ENCODE results near the gene LONRF2. TPM values are rescaled to one million over a fixed set of nuclear protein-coding genes. Genes with fewer than 3 reads are reported as not detected.

LONRF2 gene
- total RNA-seq, 2 donors from 2014 or later: 15.7 to 19.2 TPM

DNA sequence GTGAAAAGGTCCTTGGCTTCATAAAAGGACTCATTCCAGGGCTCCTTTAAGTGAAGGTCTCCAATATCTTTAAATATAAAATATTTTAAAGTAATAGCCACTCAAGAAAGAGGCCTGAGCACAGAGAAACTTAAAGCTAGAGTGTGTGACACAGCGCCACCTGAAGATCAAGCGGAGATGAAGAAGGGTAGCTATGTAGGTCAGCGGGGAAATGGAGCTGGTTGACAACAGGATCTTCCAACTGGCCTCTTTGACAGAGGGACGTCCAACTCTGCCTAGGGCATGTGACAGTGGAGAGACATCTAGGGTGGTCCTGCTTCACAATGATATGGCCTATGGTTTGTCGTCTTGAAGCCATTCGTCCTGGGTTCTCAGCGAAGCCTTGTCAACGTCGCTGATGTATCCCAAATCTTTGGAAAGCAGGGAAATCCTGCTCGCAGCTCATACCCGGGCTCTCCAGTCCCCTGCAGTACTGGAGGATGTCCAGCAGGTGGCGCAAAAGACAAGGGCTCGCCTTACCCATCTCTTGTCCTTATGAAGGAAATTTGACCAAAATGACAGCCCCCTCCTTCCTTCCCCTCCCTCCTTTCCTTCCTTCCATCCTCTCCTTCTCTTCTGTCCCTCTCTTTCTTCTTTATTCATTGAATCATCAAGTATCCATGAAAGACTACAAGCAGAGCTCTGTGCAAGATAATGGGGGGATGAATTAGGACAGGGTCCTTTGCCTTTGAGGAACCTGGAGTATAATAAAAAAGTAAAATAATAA lies 59.6 kb downstream of the LONRF2 start:
- intact Hi-C loops (cut with DNase I): loop anchor here (2.0 to 5.0 kb wide), 3 partner anchors 118 to 710 kb away; no protein-coding TSS in a partner anchor
- DNase-seq (ENCODE audit: low spot score): peak; percentile 90

DNA sequence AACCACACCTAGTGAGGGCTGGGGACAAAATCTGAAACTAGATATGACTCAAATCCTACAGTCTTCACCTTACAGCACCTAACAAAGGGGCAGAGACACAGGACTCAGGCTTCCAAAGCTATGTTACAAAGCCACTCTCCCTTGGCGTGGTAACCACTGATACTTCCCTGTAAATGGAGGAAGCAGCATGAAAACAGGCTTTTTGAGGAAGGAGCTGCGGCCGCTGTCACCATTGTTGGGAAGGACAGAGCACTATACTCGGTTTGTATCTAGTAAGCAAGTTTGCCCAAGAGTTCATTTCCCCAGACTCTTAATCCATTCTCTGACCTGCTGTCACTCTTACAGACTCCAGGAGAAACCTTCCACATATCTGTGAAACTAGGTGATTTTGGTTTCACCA lies 60.3 kb downstream of the LONRF2 start:
- no peak for DNase-seq (ENCODE audit: low spot score)
- intact Hi-C loops (cut with DNase I): loop anchor here (2.0 to 5.0 kb wide), 3 partner anchors 119 to 710 kb away; no protein-coding TSS in a partner anchor

DNA sequence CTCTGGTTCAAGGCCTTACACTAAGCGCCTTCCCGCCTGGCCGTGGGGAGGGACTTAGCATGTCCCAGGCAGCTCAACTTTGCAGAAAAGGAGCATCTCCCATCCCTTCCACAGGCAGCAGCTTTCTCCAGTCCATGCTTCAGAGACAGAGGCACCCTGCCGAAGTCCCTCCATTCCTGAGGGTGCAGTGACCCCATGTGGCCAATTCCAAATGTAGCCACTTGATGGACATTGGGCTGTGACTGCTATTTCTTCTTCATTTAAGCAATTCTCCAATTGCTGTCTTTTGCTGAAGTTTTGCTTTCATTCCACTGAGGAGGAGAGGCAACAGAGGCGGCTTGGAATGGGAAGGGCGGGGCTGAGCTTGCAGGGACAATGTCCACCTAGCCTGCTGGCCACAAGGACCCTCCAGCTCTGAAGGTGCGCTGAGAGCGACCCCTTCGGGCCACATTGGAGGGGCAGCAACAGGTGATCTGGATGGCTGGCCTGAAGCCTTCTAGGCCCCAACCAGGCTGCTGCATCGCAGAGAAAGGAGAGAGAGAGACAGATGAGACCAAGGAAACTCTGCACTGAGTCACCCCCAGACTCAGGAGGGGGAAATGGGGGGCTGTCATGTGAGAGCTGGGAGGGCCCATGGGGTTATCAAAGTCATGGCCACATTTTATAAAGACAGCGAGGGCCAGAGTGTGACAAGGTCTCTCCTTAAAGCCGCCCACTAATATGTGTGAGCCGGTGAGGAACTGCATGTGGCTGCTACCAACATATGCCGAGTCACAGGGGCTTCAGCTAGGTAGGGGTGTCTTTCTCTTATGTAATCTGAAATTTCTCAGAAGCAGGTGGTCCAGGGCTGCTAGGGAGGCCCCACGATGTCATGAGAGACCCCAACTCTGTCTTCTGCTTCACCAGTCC lies 61.3 kb downstream of the LONRF2 start:
- DNase-seq (ENCODE audit: low spot score): no peak
- intact Hi-C loops (cut with DNase I): loop anchor here (5.0 kb wide), 2 partner anchors 121 to 709 kb away; no protein-coding TSS in a partner anchor

DNA sequence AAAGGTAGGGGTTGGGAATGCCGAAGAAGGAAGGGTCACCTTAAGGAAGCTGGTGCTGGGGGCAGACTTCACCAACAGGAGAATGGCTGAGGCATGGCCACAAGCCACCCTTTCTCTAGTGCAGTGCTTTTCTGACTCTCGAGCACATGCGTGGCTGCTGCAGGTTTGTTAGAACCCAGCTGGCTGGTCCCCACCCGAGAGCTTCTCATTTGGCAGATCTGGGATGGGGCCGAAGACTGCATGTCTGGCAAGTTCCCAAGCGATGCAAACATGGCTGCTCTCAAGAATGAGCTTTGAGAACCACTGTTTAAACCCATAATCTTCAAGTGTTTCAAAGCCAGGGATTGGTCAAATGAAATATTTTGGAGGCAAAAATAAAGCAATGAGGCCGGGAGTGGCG lies 63.2 kb downstream of the LONRF2 start:
- no peak for DNase-seq (ENCODE audit: low spot score)
- intact Hi-C loops (cut with DNase I): no loop called here

DNA sequence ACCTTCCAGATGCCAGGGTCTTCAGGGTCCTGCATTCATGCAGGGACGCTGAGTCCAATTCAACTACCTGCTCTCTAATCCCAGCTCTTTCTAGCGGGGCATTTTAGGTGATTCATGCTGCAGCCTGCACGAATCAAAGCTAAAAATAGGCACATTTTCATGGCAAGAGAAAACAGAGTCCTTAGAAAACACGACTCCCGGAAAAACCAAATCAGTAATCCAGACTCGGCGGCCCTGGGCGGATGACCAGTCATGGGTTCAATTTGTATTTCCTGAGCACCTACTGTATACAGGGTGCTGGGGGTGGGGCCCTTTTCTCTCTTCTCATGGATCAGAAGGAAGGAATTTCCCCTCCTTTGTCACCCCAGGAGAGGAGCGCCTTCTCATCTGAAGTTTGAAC lies 64.4 kb downstream of the LONRF2 start:
- intact Hi-C loops (cut with DNase I): no loop called here
- DNase-seq (ENCODE audit: low spot score): peak; percentile 36

DNA sequence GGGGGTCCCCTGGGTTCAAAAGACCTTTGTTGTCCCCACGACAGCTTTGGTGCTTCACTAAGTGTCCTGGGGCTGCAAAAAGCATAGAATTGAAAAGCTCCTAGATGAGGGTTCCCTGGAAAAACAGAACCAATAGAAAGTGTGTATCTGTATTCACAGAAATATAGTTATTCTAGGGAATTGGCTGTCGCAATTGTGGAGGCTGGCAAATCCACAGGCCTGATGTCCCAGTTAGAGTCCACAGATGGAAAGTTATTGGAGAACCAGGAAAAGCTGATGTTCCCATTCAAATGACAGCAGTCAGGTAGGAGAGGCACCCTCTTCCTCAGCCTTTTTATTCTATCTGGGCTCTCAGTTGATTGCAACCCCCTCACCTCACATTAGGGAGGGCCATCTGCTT lies 65.5 kb downstream of the LONRF2 start:
- DNase-seq (ENCODE audit: low spot score): no peak
- intact Hi-C loops (cut with DNase I): no loop called here

DNA sequence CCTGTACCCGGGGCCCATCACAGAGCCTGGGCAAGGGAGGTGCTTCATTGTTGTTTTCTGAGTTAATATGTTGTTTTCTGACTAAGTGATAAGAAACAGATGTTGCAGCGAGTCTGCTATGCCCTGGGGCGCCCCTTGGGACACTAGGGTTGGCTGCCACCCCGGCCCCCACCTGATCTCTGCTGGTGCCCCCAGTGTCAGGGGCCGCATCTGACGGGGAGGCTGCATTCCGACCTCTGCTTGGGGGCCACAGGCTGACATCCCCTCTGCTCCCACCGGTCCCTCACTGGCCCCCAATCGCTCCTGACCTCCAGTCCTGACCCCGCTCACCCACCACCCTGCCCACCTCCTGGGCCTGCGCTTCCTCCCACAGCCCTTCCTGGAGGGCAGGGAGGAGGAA lies 65.9 kb downstream of the LONRF2 start:
- intact Hi-C loops (cut with DNase I): no loop called here
- DNase-seq (ENCODE audit: low spot score): peak; percentile 71

DNA sequence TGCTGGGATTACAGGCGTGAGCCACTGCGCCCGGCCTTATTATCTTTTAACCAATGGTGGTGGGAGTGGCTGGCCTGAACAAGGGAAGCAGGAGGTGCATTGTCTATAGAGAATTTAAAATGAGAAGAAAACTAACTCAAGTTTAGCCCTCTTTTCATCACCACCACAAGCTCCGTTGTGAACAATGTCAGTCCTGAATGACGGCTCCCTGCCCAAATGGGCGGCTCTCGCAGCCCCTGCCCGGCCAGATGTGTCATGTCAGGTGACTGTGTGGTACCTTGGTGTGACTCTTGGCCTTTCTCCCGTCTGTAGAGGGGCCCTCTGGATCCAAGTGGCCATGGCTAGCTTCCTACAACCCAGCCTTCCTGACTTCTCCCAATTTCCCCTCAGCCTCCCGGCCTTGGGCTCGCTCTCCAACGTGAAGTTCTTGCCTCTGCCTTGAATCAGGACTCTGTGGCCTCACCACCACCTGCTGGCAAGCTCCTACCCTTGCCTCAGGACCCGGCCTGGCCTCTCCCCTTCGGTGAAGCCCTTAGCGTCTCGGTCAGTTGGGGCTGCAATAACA lies 67.6 kb downstream of the LONRF2 start:
- DNase-seq (ENCODE audit: low spot score): peak; percentile 73
- intact Hi-C loops (cut with DNase I): no loop called here

DNA sequence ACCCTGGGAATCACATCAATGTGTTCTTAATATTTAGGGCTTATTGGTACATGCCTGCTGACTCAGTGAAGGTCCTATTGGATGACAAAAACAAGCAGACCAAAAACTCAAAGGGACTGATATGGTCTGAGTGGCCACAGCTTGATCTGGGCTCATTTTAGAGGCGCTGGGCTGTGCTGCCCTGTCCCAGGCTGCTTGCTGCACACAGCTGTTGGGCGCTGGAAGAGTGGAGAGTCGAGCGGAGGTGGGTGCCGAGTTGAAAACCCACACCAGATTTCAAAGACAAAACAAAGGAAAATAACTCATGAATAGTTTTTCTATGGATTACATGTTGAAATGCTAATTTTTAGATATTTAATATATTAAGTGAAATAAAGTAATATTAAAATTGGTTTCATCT lies 68.5 kb downstream of the LONRF2 start:
- peak; percentile 55 for DNase-seq (ENCODE audit: low spot score)
- intact Hi-C loops (cut with DNase I): no loop called here

DNA sequence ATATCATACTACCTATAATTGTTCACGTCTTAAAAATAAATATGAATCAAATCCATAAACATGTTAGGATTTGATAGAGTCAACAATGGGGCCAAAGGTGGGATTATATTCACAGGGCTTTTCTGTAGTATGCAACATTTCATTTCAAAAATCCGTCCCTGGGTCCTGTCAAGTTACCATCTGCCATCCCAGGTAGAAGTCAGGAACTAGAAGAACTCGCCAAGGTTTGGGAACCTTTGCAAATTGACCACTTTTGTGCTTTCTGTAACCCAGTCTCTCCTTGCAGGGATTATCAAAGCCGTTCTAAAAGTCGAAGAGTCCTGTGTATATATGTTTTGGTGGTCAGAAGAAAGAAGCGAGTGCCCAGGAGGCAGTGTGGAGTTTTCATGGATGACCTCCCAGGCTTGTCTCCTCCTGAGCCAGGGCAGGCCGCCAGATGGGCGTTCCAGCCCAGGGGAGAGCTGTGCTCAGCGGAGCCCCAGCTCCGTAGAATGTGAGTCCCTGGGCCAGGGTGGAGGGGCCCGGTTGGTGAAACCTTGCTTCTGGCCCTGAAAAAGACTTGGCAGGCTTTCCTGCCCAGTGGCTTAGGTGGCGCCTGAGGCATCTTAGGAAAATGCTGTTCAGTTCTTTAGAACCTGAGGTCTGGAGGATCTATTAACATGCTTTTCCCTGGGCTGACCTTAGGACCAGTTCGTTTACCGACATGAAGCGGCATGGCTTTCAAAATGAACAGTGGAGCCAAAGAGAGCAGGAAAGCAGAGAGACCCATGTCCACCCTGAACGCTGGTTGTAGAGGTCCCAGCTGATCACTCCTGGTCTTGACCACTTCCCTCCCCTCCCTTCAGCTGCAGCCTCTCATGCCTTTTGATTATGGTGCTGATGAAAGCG lies 69.2 kb downstream of the LONRF2 start:
- DNase-seq (ENCODE audit: low spot score): peak; percentile 59
- intact Hi-C loops (cut with DNase I): no loop called here

DNA sequence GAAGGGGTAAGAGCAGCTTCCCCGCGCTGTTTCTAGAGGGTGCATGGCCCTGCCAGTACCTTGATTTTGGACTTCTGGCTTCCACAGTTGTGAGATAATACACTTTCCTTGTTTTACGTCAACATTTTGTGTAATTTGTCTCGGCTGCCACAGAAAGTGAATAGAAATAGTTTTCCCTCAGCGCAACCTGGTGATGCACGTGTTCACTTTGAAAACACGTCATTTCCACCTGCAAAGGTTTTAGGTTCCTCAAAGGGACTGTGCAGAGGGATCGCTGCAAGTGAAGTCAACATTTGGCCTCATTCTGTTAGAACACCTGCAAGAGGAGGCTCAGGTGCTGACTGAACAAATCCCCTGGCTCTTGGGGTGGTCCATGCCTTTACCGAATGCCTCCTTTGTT lies 71.7 kb downstream of the LONRF2 start:
- intact Hi-C loops (cut with DNase I): no loop called here

DNA sequence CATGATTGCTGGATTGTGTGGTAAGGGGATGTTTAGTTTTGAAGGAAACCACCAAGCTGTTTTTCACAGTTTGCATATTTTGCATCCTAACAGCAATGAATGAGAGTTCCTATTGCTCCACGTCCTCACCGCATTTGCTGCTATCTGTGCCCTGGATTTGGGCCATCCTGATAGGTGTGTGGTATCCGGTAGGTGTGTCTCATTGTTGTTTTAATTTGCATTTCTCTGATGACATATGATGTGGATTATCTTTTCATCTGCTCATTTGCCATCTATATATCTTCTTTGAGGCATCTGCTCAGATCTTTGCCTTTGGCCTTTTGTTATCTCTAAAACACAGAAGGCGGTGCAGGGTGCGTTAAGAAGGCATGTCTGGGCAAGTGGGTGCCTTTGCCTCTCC lies 73.3 kb downstream of the LONRF2 start:
- intact Hi-C loops (cut with DNase I): loop anchor here in 1 of 2 donors (10.0 kb wide), 1 partner anchor 684 kb away; no protein-coding TSS in a partner anchor
- DNase-seq (ENCODE audit: low spot score): no peak

More for the DNA sequence above, 71.7 kb downstream of the LONRF2 start:
- peak; percentile 5 for DNase-seq (ENCODE audit: low spot score)

DNA sequence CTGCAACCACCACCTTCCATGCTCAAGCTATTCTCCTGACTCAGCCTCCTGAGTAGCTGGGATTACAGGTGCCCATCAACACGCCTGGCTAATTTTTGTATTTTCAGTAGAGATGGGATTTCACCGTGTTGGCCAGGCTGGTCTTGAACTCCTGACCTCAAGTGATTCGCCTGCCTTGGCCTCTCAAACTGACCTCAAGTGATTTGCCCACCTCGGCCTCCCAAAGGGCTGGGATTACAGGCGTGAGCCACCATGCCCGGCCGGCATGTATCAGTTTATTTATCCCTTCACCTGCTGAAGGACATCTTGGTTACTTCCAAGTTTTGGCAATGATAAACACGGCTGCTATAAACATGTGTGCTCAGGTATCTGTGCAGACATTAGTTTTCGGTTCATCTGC lies 73.7 kb downstream of the LONRF2 start:
- intact Hi-C loops (cut with DNase I): loop anchor here in 1 of 2 donors (10.0 kb wide), 1 partner anchor 684 kb away; no protein-coding TSS in a partner anchor
- peak; percentile 54 for DNase-seq (ENCODE audit: low spot score)

DNA sequence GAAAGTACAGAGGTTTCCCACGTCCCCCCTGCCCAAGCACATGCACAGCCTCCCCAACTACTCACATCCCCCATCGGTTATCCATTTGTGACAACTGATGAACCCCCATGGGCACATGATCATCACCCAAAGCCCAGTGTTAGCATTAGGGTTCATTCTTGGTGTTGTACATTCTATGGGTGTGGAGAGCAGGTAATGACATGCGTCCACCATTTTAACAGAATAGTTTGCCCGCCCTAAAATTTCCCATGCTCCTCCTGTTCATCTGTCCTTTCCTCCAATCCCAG lies 74.3 kb downstream of the LONRF2 start:
- peak; percentile 12 for DNase-seq (ENCODE audit: low spot score)
- intact Hi-C loops (cut with DNase I): loop anchor here in 1 of 2 donors (10.0 kb wide), 1 partner anchor 683 kb away; no protein-coding TSS in a partner anchor

DNA sequence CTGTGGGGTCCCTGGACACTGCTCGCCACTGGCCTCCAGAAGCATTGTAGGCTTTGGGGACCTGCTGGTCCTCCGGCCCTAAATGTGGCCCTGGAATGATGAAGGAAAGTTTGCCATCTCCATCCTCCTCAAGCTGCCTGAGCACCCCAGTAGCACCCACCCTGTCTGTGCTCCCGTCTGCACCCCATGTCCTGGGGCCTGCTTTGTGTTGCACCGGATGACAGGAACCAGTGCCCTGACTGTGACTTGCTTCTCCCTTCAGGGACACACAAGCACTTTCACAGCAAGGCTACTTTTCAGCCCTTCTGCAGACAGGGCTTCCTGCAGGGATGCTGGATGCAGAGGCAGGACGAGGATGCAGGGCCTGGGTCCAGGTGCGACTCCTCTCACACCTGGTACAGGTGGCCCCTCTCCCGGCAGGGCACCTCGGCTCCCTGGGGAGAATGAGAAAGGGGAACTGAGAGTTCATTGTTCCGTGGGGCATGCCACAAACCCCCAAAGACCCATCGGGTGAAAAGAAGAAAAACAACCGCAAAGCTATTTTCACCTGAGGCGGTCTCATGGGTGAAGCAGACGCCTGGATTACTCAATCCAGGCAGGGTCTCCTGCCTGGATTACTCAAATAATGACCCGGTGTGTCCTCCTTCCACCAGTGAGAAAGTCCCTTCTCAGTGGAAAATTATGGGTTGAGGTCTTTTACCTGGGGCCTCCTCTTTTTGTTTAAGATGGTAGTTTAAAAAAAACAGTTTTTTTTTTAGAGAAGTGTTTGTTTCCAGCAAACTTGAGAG lies 74.9 kb downstream of the LONRF2 start:
- intact Hi-C loops (cut with DNase I): loop anchor here in 1 of 2 donors (10.0 kb wide), 1 partner anchor 683 kb away; no protein-coding TSS in a partner anchor
- peak; percentile 55 for DNase-seq (ENCODE audit: low spot score)

DNA sequence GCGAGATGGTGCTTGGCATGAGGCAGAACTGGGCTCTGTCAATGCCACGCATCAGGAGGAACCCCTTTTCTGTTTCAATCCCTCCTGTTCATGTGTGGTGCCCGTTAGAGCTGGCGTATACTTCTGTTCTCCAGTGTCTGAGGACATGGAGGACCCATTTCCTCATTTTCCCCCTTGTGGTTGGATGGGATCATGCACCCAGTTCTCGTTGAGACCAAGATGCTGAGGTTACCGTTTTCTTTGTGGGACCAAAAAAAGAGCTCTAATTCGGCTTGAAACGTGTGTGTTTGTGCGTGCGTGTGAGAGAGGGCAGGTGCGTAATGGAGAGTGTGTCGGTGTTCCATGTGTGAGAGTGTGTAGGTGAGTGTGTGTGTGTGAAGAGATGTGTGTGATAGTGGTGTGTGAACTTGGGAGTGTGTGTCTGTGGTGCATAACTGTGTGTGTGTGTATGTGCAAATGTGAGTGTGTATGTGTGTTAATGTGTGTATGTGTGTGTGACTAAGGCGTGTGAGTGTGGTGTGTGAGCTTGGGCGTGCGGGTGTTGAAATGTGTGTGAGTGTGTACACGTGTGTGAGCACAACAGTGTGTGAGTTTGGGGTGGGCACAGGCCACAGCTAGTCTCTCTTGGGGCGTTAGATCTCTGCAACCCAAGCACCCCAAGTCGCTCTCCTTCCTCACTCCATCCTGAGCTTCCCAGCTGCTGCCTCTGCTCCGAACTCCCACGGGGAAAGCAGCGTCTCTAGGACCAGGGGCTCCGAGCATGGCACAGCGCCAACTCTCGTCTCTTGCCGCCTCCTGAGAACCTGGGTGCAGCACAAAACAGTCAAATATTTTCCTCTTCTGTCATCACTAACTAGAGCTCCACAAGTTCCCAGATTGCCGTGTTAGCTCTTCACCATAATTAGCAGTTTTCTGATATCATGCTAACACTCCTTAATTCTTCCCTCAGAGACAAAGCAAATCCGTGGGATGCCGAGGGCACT lies 75.8 kb downstream of the LONRF2 start:
- intact Hi-C loops (cut with DNase I): loop anchor here in 1 of 2 donors (10.0 kb wide), 1 partner anchor 682 kb away; no protein-coding TSS in a partner anchor
- peak; percentile 63 for DNase-seq (ENCODE audit: low spot score)

DNA sequence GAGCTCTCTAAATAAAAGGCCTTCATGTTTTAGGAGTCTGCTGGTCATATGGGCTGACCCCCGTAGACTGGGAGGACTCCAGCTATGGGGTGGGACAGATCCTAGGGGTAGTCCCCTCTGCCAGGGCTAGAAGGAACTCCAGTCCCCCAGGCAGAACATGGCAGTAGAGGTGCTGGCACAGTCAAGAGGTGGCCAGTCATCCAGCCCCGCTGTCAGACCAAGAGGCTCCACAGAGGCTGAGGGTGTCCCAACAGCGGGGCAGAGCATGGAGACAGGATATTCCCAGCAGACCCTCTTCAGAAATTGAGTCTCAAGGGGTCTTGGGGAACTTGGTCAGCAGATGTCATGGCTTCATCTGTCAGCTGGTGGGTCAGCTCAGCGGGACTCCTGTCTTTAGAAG lies 76.6 kb downstream of the LONRF2 start:
- DNase-seq (ENCODE audit: low spot score): peak; percentile 55
- intact Hi-C loops (cut with DNase I): loop anchor here in 1 of 2 donors (10.0 kb wide), 1 partner anchor 681 kb away; no protein-coding TSS in a partner anchor
